DOHH2 (cell line): ENCODE measurements around the gene RBM26.

Experiments used
- CTCF ChIP-seq: fragments of 200-600 bp; sonication (generic); IDR thresholded peaks from one replicate; pipeline ENCODE4 v1.5.1; 2014; ENCODE audit warnings: antibody characterized with exemption, mild to moderate bottlenecking, low read depth, low read length; ENCODE audit not compliant: poor library complexity, severe bottlenecking
- EZH2phosphoT487 ChIP-seq: fragments of 200-600 bp; sonication (generic); IDR thresholded peaks from 2 replicates; pipeline ENCODE4 v1.6.1; 2017; ENCODE audit warnings: borderline replicate concordance, mild to moderate bottlenecking, antibody characterized with exemption, low read length, moderate library complexity, mixed read lengths

- TF ChIP-seq CTCF (no peak), EZH2phosphoT487 (no peak)
Observed at GRCh38 chr13:79340490-79340889, 65.6 kb downstream of the RBM26 start.
